Kidney tubule cell (primary cell): ENCODE data around the gene ZCCHC24.

Experiments used
- DNase-seq: peaks from one replicate; pipeline ENCODE4 v3.0.0-alpha.2; 2018; ENCODE audit warnings: low spot score

The ZCCHC24 gene

GRCh38 chr10:79472449-79472848, 27.0 kb upstream of the ZCCHC24 start:
- no peak for DNase-seq

DNA sequence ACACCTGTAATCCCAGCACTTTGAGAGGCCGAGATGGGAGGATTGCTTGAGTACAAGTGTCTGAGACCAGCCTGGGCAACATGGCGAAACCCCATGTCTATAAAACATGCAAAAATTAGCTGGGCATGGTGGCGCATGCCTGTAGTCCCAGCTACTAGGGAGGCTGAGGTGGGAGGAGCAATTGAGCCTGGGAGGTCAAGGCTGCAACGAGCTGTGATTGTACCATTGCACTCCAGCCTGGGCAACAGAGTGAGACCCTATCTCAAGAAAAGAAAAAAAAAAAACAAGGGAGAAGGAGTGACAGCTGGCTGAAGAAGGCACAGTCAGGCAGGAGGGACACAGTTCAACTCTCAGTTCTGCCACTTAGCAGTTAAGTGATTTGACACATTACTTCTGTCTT, 26.4 kb upstream of the ZCCHC24 start:
- no peak for DNase-seq

- no peak for DNase-seq
Observed at GRCh38 chr10:79470096-79470495, 24.7 kb upstream of the ZCCHC24 start.

DNA sequence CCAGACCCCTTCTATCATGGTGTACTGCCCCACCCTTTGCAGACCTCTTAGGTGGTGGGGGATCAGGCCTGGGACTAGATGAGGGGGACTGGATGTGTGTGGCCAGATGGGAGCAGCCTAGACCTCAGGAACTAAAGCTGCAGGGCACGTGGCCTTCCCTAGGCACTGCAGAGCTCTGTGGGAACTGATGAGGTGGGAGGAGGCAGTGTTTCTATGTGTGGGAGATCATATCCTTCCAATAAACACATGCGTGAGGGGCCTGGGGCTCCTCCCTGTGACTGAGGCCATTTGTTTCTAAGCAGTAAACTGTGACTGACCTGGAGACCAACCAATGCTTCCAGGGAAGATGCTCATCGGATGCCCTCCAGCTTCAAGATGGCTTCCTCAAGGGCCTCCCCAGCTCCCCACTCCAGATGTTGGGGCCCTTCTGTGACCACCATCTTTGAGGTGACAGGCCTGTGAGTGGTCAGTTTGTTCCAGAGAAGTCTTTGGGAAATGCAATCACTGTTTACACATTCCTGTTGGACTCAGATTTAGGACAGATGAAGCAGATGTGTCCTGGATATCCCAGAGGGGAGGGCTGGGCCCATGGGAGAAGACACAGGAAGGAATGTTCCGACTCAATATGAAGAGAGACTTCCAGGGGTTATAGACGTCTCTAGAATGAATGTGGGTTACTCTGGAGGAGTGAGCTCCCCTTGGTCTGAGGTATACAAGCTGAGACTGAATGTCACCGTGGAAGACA, 23.6 kb upstream of the ZCCHC24 start:
- no peak for DNase-seq

- DNase-seq: no peak
Observed at GRCh38 chr10:79468015-79468560, 22.7 kb upstream of the ZCCHC24 start.

- DNase-seq: no peak
Observed at GRCh38 chr10:79465341-79465740, 19.9 kb upstream of the ZCCHC24 start.

DNA sequence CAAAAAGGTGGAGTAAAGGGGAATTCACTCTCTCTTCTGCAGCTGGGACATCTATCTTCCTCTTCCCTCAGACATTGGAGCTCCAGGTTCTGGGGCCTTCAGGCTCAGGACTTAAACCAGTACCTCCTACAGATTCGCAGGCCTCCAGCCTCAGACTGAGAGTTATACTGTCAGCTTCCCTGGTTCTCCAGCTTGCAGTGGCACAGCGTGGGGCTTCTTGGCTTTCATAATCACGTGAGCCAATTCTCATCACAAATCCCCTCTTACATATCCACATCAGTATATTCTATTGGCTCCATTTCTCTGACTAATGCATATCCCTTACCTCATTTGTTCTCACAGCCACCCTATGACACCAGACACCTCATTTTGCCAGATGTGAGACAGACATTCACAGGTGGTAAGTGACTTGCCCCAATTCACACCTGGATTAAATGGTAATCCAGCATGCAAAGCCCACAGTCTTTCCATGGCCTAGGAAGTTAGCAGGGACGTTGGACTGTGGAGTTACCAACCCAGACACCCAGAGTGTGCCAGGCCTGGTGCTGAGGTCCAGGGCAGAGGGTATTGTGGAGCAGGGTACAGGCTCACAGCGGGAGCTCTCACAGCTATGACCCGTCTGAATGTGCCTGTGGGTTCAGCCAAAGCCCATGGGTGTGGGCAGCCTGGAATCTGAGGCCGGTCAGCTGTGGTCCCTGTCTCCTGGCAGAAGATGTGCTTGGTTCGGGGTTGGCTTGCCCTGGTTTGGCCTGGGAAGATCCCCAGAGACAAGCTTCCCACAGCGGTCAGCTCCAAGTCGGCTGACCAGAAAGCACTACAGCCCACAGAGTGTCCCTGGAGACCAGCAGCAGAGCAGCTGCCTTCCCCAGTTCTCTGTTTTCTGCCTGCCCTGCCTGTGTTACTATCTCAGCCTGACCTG, 18.4 kb upstream of the ZCCHC24 start:
- no peak for DNase-seq

DNA sequence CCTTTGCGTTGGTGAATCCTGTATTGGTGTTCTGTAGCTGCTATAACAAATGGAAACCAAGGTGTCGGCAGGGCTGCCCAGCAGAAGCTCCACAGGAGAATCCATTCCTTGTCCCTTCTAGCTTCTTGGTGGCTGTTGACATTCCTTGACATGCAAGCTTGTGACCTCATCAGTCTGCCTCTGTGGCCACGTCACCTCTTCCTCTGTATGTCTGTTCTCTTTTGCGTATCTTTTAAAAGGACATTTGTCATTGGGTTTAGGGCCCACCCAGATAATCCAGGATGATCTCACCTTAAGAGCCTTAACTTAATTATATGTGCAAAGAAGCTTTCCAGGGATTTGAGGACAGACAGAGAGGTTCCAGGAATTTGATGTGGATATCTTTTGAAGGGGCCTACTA, 15.3 kb upstream of the ZCCHC24 start:
- no peak for DNase-seq

GRCh38 chr10:79459243-79459642, 13.8 kb upstream of the ZCCHC24 start:
- no peak for DNase-seq

DNA sequence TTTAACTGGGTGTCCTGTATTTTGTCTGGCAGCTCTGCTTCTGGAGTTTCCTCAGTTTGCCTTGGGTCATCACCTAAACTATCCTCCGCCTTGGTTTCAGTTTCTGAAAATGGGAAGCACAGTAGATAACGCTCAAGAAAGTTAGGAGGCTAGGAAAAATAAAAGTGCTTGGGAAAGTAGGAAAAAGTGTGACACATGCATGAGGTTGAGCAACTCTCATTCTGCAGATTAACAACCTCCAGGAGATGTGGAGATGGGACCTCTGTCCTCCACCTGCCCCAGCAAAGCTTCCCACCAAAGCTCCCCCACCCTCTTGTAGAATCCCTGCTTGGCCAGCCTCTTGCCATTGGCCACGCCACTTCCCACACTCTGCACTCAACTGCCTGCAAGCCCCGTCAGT, 13.1 kb upstream of the ZCCHC24 start:
- DNase-seq: no peak

GRCh38 chr10:79457256-79457785, 11.9 kb upstream of the ZCCHC24 start:
- peak; percentile 85 for DNase-seq

- DNase-seq: peak; percentile 76
Observed at GRCh38 chr10:79454259-79454658, 8.8 kb upstream of the ZCCHC24 start.

GRCh38 chr10:79453392-79453791, 8.0 kb upstream of the ZCCHC24 start:
- no peak for DNase-seq

GRCh38 chr10:79452174-79452611, 6.8 kb upstream of the ZCCHC24 start:
- no peak for DNase-seq

- DNase-seq: no peak
Observed at GRCh38 chr10:79451046-79451699, 5.7 kb upstream of the ZCCHC24 start.

GRCh38 chr10:79449181-79450146, 4.0 kb upstream of the ZCCHC24 start:
- no peak for DNase-seq

GRCh38 chr10:79448732-79449049, 3.3 kb upstream of the ZCCHC24 start:
- no peak for DNase-seq

- peak; percentile 62 for DNase-seq
Observed at GRCh38 chr10:79447911-79448731, 2.7 kb upstream of the ZCCHC24 start.

GRCh38 chr10:79447249-79447648, 1.8 kb upstream of the ZCCHC24 start:
- peak; percentile 70 for DNase-seq

DNA sequence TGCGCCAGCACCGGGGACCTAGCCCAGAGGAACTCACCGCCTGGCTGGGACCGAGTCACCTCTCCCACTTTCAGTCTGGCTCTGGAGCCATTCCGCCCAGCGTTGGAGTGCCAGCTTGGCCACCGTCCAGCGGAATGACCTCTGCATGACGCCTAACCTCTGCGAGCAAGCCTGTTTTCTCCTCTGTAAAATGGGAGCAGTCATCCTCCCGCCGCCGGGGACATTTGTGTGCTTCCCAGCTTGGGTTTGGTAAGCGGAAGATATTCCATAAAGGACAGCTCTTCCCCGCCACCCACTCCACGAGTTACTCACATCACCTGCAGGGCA, 1.3 kb upstream of the ZCCHC24 start:
- peak; percentile 54 for DNase-seq
